ENCODE results near the gene GAA. TPM values are rescaled to one million over a fixed set of nuclear protein-coding genes. Genes with fewer than 3 reads are reported as not detected.

GAA gene
- total and polyA plus RNA-seq, 2 of the 13 experiments (the other 11 are each of a cell fraction or from before 2014, with no cell fraction given), result 21.6 to 36.4 TPM

DNA sequence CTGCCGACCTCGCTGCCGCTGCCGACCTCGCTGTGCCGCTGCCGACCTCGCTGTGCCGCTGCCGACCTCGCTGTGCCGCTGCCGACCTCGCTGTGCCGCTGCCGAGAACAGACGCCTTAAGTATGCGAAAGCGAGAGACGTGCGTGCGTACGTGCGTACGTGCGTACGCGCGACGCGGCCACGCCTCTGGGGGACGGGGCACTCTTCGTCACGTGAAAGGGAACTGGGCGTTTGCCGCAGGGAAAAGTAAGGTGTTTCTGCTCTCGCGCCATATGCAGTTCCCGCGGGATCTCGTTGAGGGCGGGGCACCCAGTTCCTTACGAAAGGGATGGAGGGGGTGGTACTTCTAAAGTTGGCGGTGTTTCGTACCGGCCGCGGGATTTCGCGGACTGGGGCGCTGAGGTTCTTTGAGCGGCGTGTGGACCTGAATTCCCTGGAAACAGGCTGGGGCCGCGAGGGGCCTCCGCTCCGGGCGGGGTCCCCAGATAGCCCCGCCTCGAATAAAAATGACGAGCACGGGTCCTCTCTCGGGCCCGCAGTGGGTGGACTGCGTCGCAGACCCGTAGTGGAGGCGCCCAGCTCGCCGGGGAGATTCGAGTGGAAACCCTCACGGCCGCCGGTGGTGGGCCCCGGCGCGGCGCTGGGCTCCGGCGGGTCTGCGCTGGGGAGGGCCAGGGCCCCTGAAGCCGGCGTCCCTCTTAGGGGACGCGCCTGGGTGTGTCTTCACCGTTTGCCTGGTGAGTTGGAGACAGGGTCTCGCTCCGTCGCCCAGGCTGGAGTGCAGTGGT is 45.8 kb downstream of the GAA start, which contains the start of gene EIF4A3 (continued):
- TF ChIP-seq, protein P1, sequence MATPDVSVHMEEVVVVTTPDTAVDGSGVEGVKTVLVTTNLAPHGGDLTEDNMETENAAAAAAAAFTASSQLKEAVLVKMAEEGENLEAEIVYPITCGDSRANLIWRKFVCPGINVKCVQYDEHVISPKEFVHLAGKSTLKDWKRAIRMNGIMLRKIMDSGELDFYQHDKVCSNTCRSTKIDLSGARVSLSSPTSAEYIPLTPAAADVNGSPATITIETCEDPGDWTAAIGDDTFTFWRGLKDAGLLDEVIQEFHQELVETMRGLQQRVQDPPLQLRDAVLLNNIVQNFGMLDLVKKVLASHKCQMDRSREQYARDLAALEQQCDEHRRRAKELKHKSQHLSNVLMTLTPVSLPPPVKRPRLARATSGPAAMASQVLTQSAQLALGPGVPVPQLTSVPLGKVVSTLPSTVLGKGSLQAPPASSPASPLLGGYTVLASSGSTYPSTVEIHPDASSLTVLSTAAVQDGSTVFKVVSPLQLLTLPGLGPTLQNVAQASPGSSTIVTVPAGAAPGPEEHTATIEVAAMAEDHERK (CRISPR knock-in tag; IDR thresholded peaks at IDR 0.05; ENCODE audit: low read depth), result peak; percentile 100
- TF ChIP-seq ZNF737 (CRISPR knock-in tag; IDR thresholded peaks at IDR 0.05; ENCODE audit: borderline replicate concordance), result no peak
- TF ChIP-seq ZNF460 (CRISPR knock-in tag; IDR thresholded peaks at IDR 0.05; ENCODE audit: borderline replicate concordance), result no peak
- 0 out of 2 replicates have a peak, but pooled peaks have one; percentile 69 for TF ChIP-seq ZBTB42 (CRISPR knock-in tag; IDR thresholded peaks at IDR 0.05)
- TF ChIP-seq, protein P2, sequence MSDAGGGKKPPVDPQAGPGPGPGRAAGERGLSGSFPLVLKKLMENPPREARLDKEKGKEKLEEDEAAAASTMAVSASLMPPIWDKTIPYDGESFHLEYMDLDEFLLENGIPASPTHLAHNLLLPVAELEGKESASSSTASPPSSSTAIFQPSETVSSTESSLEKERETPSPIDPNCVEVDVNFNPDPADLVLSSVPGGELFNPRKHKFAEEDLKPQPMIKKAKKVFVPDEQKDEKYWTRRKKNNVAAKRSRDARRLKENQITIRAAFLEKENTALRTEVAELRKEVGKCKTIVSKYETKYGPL (CRISPR knock-in tag; IDR thresholded peaks at IDR 0.05), result peak; percentile 67; the same call in 1 of the 2 replicates
- TF ChIP-seq ZNF83 (CRISPR knock-in tag; IDR thresholded peaks at IDR 0.05; ENCODE audit: borderline replicate concordance), result no peak; the same call in 1 of the 2 replicates
- TF ChIP-seq, protein P3, sequence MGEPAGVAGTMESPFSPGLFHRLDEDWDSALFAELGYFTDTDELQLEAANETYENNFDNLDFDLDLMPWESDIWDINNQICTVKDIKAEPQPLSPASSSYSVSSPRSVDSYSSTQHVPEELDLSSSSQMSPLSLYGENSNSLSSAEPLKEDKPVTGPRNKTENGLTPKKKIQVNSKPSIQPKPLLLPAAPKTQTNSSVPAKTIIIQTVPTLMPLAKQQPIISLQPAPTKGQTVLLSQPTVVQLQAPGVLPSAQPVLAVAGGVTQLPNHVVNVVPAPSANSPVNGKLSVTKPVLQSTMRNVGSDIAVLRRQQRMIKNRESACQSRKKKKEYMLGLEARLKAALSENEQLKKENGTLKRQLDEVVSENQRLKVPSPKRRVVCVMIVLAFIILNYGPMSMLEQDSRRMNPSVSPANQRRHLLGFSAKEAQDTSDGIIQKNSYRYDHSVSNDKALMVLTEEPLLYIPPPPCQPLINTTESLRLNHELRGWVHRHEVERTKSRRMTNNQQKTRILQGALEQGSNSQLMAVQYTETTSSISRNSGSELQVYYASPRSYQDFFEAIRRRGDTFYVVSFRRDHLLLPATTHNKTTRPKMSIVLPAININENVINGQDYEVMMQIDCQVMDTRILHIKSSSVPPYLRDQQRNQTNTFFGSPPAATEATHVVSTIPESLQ (CRISPR knock-in tag; conservative IDR thresholded peaks at IDR 0.05), result peak; percentile 66; the same call in 1 of the 2 replicates
- TF ChIP-seq RARA (CRISPR knock-in tag; IDR thresholded peaks at IDR 0.05), result peak; percentile 26
- no peak for TF ChIP-seq HNRNPUL1 (IDR thresholded peaks at IDR 0.05; ENCODE audit: low read depth, low read length)
- TF ChIP-seq ZNF552 (CRISPR knock-in tag; IDR thresholded peaks at IDR 0.05; ENCODE audit: borderline replicate concordance), result no peak
- peak; percentile 69; the same call in 1 of the 2 replicates for TF ChIP-seq SAFB2 (CRISPR knock-in tag; IDR thresholded peaks at IDR 0.05; ENCODE audit: borderline replicate concordance, low read depth)
- peak; percentile 29; the same call in 1 of the 2 replicates for TF ChIP-seq KDM3A (CRISPR knock-in tag; IDR thresholded peaks at IDR 0.05; ENCODE audit: low read depth)
- TF ChIP-seq, protein P4, sequence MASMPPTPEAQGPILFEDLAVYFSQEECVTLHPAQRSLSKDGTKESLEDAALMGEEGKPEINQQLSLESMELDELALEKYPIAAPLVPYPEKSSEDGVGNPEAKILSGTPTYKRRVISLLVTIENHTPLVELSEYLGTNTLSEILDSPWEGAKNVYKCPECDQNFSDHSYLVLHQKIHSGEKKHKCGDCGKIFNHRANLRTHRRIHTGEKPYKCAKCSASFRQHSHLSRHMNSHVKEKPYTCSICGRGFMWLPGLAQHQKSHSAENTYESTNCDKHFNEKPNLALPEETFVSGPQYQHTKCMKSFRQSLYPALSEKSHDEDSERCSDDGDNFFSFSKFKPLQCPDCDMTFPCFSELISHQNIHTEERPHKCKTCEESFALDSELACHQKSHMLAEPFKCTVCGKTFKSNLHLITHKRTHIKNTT (CRISPR knock-in tag; IDR thresholded peaks at IDR 0.05), result no peak
- TF ChIP-seq, protein P5, sequence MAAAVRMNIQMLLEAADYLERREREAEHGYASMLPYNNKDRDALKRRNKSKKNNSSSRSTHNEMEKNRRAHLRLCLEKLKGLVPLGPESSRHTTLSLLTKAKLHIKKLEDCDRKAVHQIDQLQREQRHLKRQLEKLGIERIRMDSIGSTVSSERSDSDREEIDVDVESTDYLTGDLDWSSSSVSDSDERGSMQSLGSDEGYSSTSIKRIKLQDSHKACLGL (CRISPR knock-in tag; IDR thresholded peaks at IDR 0.05), result peak; percentile 86
- 0 out of 2 replicates have a peak, but pooled peaks have one; percentile 67 for TF ChIP-seq ZNF333 (CRISPR knock-in tag; IDR thresholded peaks at IDR 0.05; ENCODE audit: borderline replicate concordance)
- TF ChIP-seq, protein P6, sequence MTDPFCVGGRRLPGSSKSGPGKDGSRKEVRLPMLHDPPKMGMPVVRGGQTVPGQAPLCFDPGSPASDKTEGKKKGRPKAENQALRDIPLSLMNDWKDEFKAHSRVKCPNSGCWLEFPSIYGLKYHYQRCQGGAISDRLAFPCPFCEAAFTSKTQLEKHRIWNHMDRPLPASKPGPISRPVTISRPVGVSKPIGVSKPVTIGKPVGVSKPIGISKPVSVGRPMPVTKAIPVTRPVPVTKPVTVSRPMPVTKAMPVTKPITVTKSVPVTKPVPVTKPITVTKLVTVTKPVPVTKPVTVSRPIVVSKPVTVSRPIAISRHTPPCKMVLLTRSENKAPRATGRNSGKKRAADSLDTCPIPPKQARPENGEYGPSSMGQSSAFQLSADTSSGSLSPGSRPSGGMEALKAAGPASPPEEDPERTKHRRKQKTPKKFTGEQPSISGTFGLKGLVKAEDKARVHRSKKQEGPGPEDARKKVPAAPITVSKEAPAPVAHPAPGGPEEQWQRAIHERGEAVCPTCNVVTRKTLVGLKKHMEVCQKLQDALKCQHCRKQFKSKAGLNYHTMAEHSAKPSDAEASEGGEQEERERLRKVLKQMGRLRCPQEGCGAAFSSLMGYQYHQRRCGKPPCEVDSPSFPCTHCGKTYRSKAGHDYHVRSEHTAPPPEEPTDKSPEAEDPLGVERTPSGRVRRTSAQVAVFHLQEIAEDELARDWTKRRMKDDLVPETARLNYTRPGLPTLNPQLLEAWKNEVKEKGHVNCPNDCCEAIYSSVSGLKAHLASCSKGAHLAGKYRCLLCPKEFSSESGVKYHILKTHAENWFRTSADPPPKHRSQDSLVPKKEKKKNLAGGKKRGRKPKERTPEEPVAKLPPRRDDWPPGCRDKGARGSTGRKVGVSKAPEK (CRISPR knock-in tag; IDR thresholded peaks at IDR 0.05; ENCODE audit: borderline replicate concordance), result no peak

Data from HepG2 (cell line).